Common myeloid progenitor, CD34-positive (primary cell): ENCODE measurements around the gene CTSL.

Source experiments
- CTCF ChIA-PET: fragments of 350-600 bp; sonication (Branson Sonifier 250); formaldehyde crosslinking; loops from one replicate; lab custom pipeline; 2021; ENCODE audit warnings: antibody characterized with exemption; lab: Charles Lee
- POLR2A ChIA-PET: fragments of 350-600 bp; sonication (Branson Sonifier 250); formaldehyde crosslinking; loops from one replicate; lab custom pipeline; 2021; ENCODE audit warnings: antibody characterized with exemption; lab: Charles Lee
- DNase-seq, 3 donors: peaks; one replicate each; pipeline versions ENCODE4 v3.0.0 to v3.0.0-alpha.2; 2013
- H3K27ac ChIP-seq, 2 experiments: 1 replicate in 1 of 2; 2 replicates in 1 of 2; pipeline ENCODE4 v1.7.0; 2013; ENCODE audit warnings: inconsistent platforms in 2 of 2, low read length in 2 of 2, mild to moderate bottlenecking in 2 of 2, low read depth in 1 of 2, moderate library complexity in 1 of 2; ENCODE audit not compliant: severe bottlenecking in 2 of 2, insufficient read depth in 1 of 2, poor library complexity in 1 of 2
- H3K27me3 ChIP-seq, 5 experiments: replicated peaks in 2 of 5; 1 replicate in 3 of 5; 2 replicates in 2 of 5; pipeline versions ENCODE4 v1.6.1 to v1.7.0; 2013; ENCODE audit warnings: low read length in 4 of 5, mild to moderate bottlenecking in 2 of 5, moderate library complexity in 2 of 5, inconsistent platforms in 1 of 5; ENCODE audit not compliant: insufficient read depth in 5 of 5, control insufficient read depth in 4 of 5
- H3K36me3 ChIP-seq, 4 experiments: 1 replicate in 2 of 4; 2 replicates in 2 of 4; pipeline versions ENCODE4 v1.6.1 to v1.7.0; 2013; ENCODE audit warnings: low read length in 3 of 4, control low read depth in 1 of 4, mild to moderate bottlenecking in 1 of 4; ENCODE audit not compliant: control insufficient read depth in 4 of 4, insufficient read depth in 4 of 4
- H3K4me1 ChIP-seq, 4 experiments: 1 replicate in 3 of 4; 2 replicates in 1 of 4; pipeline versions ENCODE4 v1.6.1 to v1.7.1; 2013; ENCODE audit warnings: low read length in 3 of 4, mild to moderate bottlenecking in 3 of 4, control low read depth in 1 of 4, inconsistent platforms in 1 of 4, moderate library complexity in 1 of 4; ENCODE audit not compliant: control insufficient read depth in 4 of 4, insufficient read depth in 4 of 4; ENCODE audit errors: control extremely low read depth in 1 of 4
- H3K4me3 ChIP-seq, 7 experiments: 1 replicate in 4 of 7; 2 replicates in 3 of 7; pipeline versions ENCODE4 v1.5.1 to v1.7.0; 2013; ENCODE audit warnings: mild to moderate bottlenecking in 7 of 7, low read length in 6 of 7, moderate library complexity in 6 of 7, inconsistent platforms in 2 of 7, low read depth in 2 of 7, control low read depth in 1 of 7; ENCODE audit not compliant: insufficient read depth in 4 of 7, control insufficient read depth in 1 of 7; ENCODE audit errors: extremely low read depth in 1 of 7
- H3K9me3 ChIP-seq, 5 experiments: 1 replicate in 4 of 5; 2 replicates in 1 of 5; pipeline versions ENCODE4 v1.6.1 to v1.7.1; 2013; ENCODE audit warnings: low read length in 4 of 5, mild to moderate bottlenecking in 2 of 5, inconsistent platforms in 1 of 5, low read depth in 1 of 5, moderate library complexity in 1 of 5; ENCODE audit not compliant: control insufficient read depth in 4 of 5, insufficient read depth in 2 of 5; ENCODE audit errors: control extremely low read depth in 1 of 5
- WGBS: methylation state at CpG from one replicate; pipeline ENCODE4 v1.1.5; 2013; ENCODE audit not compliant: insufficient coverage; 5-methylcytosine and 5-hydroxymethylcytosine counted together

Gene CTSL

GRCh38 chr9:87720173-87720572 lies 5.7 kb upstream of the CTSL start:
- H3K4me3 ChIP-seq = no peak overlapping the region
- H3K9me3 ChIP-seq = no peaks in the 10 kb centered on the region
- peaks cover 0 to 10% (median 3%) of the 10 kb centered on the region in 5 experiments for H3K27me3 ChIP-seq
- H3K36me3 ChIP-seq = no peaks in the 10 kb centered on the region
- WGBS = no CpG with 5 or more reads among the region's 2 CpGs
- peaks cover 0 to under 1% (median 0%) of the 10 kb centered on the region in 4 experiments for H3K4me1 ChIP-seq
- ChIA-PET CTCF (no interaction called here), POLR2A (no interaction called here)
- no peak for DNase-seq
- no peak overlapping the region for H3K27ac ChIP-seq

GRCh38 chr9:87722393-87723088 lies 3.4 kb upstream of the CTSL start:
- Histone ChIP-seq H3K27ac (no peak overlapping the region), H3K27me3 (peaks cover 0 to 31% (median 18%) of the 10 kb centered on the region in 5 experiments), H3K9me3 (no peaks in the 10 kb centered on the region), H3K4me3 (no peak overlapping the region), H3K4me1 (peaks cover 0 to 16% (median 12%) of the 10 kb centered on the region in 4 experiments), H3K36me3 (no peaks in the 10 kb centered on the region)
- no peak for DNase-seq
- 100% methylated on average over 2 of the region's 5 CpGs for WGBS
- ChIA-PET CTCF (interaction anchor here (0.8 to 1.4 kb wide), 2 partner anchors 8 to 390 kb away, joined by 3 to 4 read pairs; no protein-coding TSS in a partner anchor), POLR2A (interaction anchor here (0.6 kb wide), 1 partner anchor 10 kb away, joined by 3 read pairs; no protein-coding TSS in a partner anchor)

GRCh38 chr9:87725356-87725899 lies 491 bp upstream of the CTSL start:
- no peak overlapping the region for H3K27ac ChIP-seq
- H3K4me1 ChIP-seq = peaks cover 0 to 16% (median 12%) of the 10 kb centered on the region in 4 experiments
- H3K27me3 ChIP-seq = peaks cover 0 to 38% (median 18%) of the 10 kb centered on the region in 5 experiments
- CTCF ChIA-PET = interaction anchor here (1.0 kb wide), 1 partner anchor 93 kb away, joined by 3 read pairs; no protein-coding TSS in a partner anchor
- peak in 1 of 3 donors; percentile 16 for DNase-seq
- peak overlapping the region; percentile 19 to 82 (median 72) for H3K4me3 ChIP-seq
- H3K36me3 ChIP-seq = no peaks in the 10 kb centered on the region
- WGBS = 8% methylated on average over 21 of the region's 25 CpGs
- H3K9me3 ChIP-seq = no peaks in the 10 kb centered on the region
- POLR2A ChIA-PET = no interaction called here

GRCh38 chr9:87729246-87729645 lies 3.3 kb downstream of the CTSL start:
- no peak for DNase-seq
- H3K27me3 ChIP-seq = peaks cover 0 to 41% (median 21%) of the 10 kb centered on the region in 5 experiments
- no peaks in the 10 kb centered on the region for H3K36me3 ChIP-seq
- CTCF ChIA-PET = no interaction called here
- H3K27ac ChIP-seq = no peak overlapping the region
- H3K9me3 ChIP-seq = no peaks in the 10 kb centered on the region
- no peak overlapping the region for H3K4me3 ChIP-seq
- WGBS = 100% methylated on average over 1 of the region's 2 CpGs
- POLR2A ChIA-PET = no interaction called here
- peaks cover 0 to 16% (median 12%) of the 10 kb centered on the region in 4 experiments for H3K4me1 ChIP-seq

- no peaks in the 10 kb centered on the region for H3K36me3 ChIP-seq
- peaks cover 0 to 24% (median 9%) of the 10 kb centered on the region in 5 experiments for H3K27me3 ChIP-seq
- H3K9me3 ChIP-seq = no peaks in the 10 kb centered on the region
- no peak for DNase-seq
- WGBS = no CpG with 5 or more reads among the region's 2 CpGs
- CTCF ChIA-PET = no interaction called here
- H3K27ac ChIP-seq = no peak overlapping the region
- POLR2A ChIA-PET = no interaction called here
- no peak overlapping the region for H3K4me3 ChIP-seq
- peaks cover 0 to 4% (median 2%) of the 10 kb centered on the region in 4 experiments for H3K4me1 ChIP-seq
Measured at GRCh38 chr9:87731321-87731720, 5.4 kb downstream of the CTSL start.

GRCh38 chr9:87732344-87732743 lies 6.4 kb downstream of the CTSL start:
- no peak overlapping the region for H3K27ac ChIP-seq
- no peaks in the 10 kb centered on the region for H3K4me1 ChIP-seq
- DNase-seq = no peak
- H3K4me3 ChIP-seq = no peak overlapping the region
- H3K9me3 ChIP-seq = no peaks in the 10 kb centered on the region
- POLR2A ChIA-PET = no interaction called here
- no peaks in the 10 kb centered on the region for H3K36me3 ChIP-seq
- CTCF ChIA-PET = no interaction called here
- no CpG with 5 or more reads among the region's 1 CpG for WGBS
- H3K27me3 ChIP-seq = peaks cover 0 to 18% (median 8%) of the 10 kb centered on the region in 5 experiments

GRCh38 chr9:87732756-87733155 lies 6.8 kb downstream of the CTSL start:
- no peak for DNase-seq
- Histone ChIP-seq H3K4me1 (no peaks in the 10 kb centered on the region), H3K27ac (no peak overlapping the region), H3K4me3 (no peak overlapping the region), H3K27me3 (peaks cover 0 to 13% (median 7%) of the 10 kb centered on the region in 5 experiments), H3K36me3 (no peaks in the 10 kb centered on the region), H3K9me3 (no peaks in the 10 kb centered on the region)
- ChIA-PET CTCF (no interaction called here), POLR2A (no interaction called here)
- WGBS = 90% methylated on average over 3 of the region's 3 CpGs
